ENCODE results near the gene RANGAP1. TPM values are rescaled to one million over a fixed set of nuclear protein-coding genes. Genes with fewer than 3 reads are reported as not detected.
A peak's percentile ranks its signal among the peaks of the same experiment; 100 is the strongest.
"Not testable (repeated sequence)": the region's sequence is repeated elsewhere in the genome, so short reads cannot be mapped to it uniquely, and the experiment has no call there.

Gene RANGAP1
- total and polyA plus RNA-seq, 7 donors: 26.2 to 51.8 (median 41.1) TPM

DNA sequence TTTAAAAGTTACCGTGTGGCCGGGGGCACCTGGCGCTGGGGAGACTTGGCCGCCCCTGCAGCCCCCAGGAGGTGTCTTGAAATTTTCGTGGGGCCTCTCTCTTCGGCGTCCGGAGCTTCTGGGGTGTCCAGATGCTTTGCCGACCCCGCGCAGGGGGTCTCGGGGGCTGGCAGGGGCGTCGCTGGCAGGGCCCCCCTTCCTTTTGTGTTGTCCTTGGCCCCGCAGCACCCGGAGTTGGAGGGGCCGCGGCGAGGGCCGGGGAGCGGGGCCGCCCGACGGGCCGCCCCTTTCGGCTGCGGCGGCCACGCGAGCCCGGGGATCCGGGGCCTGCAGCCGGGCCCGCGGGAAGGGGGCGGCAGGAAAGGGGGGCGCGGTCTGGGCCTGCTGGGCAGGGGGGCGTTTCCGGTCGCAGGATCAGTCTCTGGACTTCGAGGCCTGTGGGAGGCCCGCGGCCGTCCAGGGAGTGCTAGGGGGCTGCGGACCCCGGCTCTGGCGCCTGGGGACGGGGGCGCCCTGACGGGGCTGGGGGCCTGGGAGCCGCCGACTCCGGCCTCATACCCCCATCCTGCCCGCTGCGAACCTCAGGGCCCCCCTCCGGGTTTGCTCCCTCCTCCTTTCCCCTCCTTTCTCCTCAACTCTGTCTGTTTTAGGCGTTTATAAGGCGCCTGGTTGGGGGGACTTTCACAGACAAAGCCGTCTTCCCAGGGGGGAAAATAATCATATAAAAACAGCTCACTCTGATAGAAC lies 16.2 kb upstream of the RANGAP1 start:
- Histone ChIP-seq H3K4me1 (peaks cover 29% of the 10 kb centered on the region), H3K27ac (peak overlapping the region; percentile 86), H3K36me3 (ENCODE audit: insufficient read depth in 1 of 2, low read depth in 1 of 2) (peaks cover 0 to 5% of the 10 kb centered on the region in 2 donors), H3K4me3 (peak overlapping the region; percentile 100), H3K9me3 (no peaks in the 10 kb centered on the region), H3K27me3 (ENCODE audit: insufficient read depth in 3 of 3, low read length in 2 of 3) (no peaks in the 10 kb centered on the region)
- intact Hi-C loops (cut with DNase I): no loop called here
- ATAC-seq: peak; percentile 2 to 23 (median 15)
- DNase-seq: no peak
- TF ChIP-seq, protein P1, sequence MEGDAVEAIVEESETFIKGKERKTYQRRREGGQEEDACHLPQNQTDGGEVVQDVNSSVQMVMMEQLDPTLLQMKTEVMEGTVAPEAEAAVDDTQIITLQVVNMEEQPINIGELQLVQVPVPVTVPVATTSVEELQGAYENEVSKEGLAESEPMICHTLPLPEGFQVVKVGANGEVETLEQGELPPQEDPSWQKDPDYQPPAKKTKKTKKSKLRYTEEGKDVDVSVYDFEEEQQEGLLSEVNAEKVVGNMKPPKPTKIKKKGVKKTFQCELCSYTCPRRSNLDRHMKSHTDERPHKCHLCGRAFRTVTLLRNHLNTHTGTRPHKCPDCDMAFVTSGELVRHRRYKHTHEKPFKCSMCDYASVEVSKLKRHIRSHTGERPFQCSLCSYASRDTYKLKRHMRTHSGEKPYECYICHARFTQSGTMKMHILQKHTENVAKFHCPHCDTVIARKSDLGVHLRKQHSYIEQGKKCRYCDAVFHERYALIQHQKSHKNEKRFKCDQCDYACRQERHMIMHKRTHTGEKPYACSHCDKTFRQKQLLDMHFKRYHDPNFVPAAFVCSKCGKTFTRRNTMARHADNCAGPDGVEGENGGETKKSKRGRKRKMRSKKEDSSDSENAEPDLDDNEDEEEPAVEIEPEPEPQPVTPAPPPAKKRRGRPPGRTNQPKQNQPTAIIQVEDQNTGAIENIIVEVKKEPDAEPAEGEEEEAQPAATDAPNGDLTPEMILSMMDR (IDR thresholded peaks at IDR 0.05): no peak
- 1 to 2% (median 1%) methylated on average over 26 to 60 of the region's 60 CpGs for WGBS, 3 donors

DNA sequence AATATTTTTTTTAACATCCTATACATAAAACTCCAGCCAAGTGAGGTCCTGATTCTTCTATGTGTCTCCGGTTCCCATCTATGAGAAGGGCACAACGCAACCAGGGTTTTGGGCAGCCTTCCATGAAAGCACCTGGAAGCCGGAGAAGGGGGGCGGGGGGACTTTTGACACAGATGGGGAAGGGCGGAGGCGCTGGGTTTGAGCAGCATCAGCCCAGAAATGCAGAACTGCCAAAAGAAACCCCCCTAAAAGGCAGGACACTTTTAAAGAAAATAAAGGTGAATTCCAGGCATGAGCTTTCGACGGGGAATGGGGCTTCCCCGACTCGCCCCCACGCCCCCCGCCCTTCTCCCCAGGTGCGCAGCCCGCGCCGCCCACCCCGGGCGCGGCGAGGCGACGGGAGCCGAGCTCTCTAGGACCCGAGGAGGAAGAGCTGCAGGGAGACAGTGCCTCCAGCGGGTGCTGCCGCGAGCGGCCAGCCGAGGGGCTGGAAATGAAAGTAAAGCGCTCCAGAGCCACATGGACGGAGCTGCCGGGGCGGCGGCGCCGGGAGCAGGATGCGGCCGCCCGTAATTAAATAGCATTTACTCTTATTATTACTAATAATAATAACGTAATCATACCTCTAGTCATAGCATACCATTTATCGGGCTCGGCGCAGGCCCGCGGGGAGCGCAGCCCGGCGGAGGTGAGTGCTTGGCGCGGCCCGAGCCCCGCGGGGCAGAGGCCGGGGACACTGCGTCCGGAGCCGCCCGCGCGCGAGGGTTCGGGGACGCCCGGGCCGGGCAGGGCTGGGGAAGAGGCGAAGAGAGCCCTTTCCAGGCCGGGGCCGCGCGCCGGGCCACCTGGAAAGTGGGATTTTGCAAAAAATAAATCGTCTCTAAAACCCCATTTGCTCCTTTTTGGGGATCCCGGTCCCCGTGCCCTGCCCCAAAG lies 15.4 kb upstream of the RANGAP1 start, which contains the start of gene ZC3H7B:
Gene ZC3H7B (plus strand): TSS at position 441 of the 936 bp plus-strand sequence. CDS start 19,136 bp downstream, outside the sequence.
- no peaks in the 10 kb centered on the region for H3K9me3 ChIP-seq
- peak within 1 kb of the TSS; percentile 100 for H3K4me3 ChIP-seq
- ATAC-seq (peak; percentile 92 to 95 (median 94)), DNase-seq (peak; percentile 80 to 90)
- TF ChIP-seq, protein P1 (IDR thresholded peaks at IDR 0.05): peak; percentile 57
- intact Hi-C loops (cut with DNase I): loop anchor here in 1 of 2 donors (1.0 kb wide), 1 partner anchor 13 kb away; no protein-coding TSS in a partner anchor
- no peaks in the 10 kb centered on the region for H3K27me3 ChIP-seq (ENCODE audit: insufficient read depth in 3 of 3, low read length in 2 of 3)
- H3K4me1 ChIP-seq: peaks cover 23% of the 10 kb centered on the region
- H3K36me3 ChIP-seq (ENCODE audit: insufficient read depth in 1 of 2, low read depth in 1 of 2): peaks cover 0 to 5% of the 10 kb centered on the region in 2 donors
- H3K27ac ChIP-seq: peak within 1 kb of the TSS; percentile 86
- 0% methylated on average over 56 to 74 of the region's 74 CpGs for WGBS, 3 donors

DNA sequence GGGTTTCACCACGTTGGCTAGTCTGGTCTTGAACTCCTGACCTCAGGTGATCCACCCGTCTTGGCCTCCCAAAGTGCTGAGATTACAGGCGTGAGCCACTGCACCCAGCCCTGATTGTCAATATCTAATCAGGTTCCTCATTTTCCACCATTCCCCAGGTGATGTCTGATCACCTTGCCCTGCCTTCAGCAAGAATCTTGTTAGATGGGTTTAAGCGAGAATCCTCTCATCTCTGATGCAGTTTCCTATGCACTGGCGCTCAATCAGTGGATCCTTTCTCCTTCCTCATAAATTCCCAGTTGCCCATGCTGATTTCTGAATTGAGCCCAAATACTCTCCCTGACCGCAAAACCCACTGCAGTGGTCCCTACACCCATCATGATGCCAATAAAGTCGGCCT lies 14.7 kb upstream of the RANGAP1 start:
- peak overlapping the region; percentile 100 for H3K4me3 ChIP-seq
- no peak for DNase-seq
- no peaks in the 10 kb centered on the region for H3K27me3 ChIP-seq (ENCODE audit: insufficient read depth in 3 of 3, low read length in 2 of 3)
- H3K36me3 ChIP-seq (ENCODE audit: insufficient read depth in 1 of 2, low read depth in 1 of 2): peaks cover 0 to 5% of the 10 kb centered on the region in 2 donors
- ATAC-seq: no peak
- intact Hi-C loops (cut with DNase I): loop anchor here in 1 of 2 donors (1.0 kb wide), 1 partner anchor 12 kb away; no protein-coding TSS in a partner anchor
- WGBS, 3 donors: 43 to 51% (median 47%) methylated on average over 7 of the region's 7 CpGs
- peaks cover 16% of the 10 kb centered on the region for H3K4me1 ChIP-seq
- H3K9me3 ChIP-seq: no peaks in the 10 kb centered on the region
- peak overlapping the region; percentile 86 for H3K27ac ChIP-seq
- TF ChIP-seq, protein P1 (IDR thresholded peaks at IDR 0.05): no peak

DNA sequence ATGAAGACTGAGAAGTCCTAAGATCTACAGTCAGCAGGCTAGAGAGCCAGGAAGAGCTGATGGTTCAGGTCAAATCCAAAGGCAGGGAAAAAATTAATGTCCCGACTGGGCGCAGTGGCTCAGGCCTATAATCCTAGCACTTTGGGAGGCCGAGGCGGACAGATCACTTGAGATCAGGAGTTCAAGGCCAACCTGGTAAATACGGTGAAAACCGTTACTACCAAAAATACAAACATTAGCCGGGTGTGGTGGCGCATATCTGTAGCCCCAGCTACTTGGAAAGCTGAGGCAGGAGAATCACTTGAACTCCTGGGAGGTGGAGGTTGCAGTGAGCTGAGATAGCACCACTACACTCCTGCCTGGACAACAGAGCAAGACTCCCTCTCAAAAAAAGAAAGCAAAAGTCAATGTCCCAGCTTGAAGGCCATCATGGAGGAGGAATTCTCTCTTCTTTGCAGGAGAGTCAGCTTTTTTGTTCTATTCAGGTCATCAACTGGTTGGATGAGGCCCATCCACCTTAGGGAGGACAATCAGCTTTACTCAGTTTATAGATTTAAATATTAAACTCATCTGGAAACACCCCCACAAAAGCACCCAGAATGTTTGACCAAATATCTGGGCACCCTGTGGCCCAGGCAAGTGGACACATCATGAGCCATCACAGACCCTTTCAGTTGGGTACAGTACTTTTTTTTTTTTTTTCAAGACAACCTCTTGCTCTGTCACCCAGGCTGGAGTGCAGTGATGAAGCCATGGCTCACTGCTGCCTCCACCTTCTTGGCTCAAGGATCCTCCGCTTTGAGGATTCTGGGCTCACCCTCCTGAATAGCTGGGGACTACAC lies 11.1 kb upstream of the RANGAP1 start:
- H3K36me3 ChIP-seq (ENCODE audit: insufficient read depth in 1 of 2, low read depth in 1 of 2): no peaks in the 10 kb centered on the region
- no peaks in the 10 kb centered on the region for H3K27me3 ChIP-seq (ENCODE audit: insufficient read depth in 3 of 3, low read length in 2 of 3)
- ATAC-seq (no peak), DNase-seq (no peak)
- H3K4me3 ChIP-seq: no peak overlapping the region
- TF ChIP-seq, protein P1 (IDR thresholded peaks at IDR 0.05): no peak
- WGBS, 3 donors: 91 to 97% (median 91%) methylated on average over 9 of the region's 9 CpGs
- H3K4me1 ChIP-seq: peaks cover 3% of the 10 kb centered on the region
- intact Hi-C loops (cut with DNase I): no loop called here
- no peaks in the 10 kb centered on the region for H3K9me3 ChIP-seq
- H3K27ac ChIP-seq: no peak overlapping the region

DNA sequence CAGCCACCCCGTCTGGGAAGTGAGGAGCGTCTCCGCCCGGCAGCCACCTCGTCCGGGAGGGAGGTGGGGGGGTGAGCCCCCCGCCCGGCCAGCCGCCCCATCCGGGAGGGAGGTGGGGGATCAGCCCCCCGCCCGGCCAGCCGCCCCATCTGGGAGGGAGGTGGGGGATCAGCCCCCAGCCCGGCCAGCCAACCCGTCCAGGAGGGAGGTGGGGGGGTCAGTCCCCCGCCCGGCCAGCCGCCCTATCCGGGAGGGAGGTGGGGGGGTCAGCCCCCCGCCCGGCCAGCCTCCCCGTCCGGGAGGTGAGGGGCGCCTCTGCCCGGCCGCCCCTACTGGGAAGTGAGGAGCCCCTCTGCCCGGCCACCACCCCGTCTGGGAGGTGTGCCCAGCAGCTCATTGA lies 8.8 kb upstream of the RANGAP1 start:
- H3K4me3 ChIP-seq; H3K27me3 ChIP-seq (ENCODE audit: insufficient read depth in 3 of 3, low read length in 2 of 3); intact Hi-C loops (cut with DNase I); H3K4me1 ChIP-seq; DNase-seq; H3K36me3 ChIP-seq (ENCODE audit: insufficient read depth in 1 of 2, low read depth in 1 of 2); ATAC-seq; H3K9me3 ChIP-seq; H3K27ac ChIP-seq: not testable (repeated sequence)
- 85 to 92% (median 88%) methylated on average over 8 to 20 of the region's 28 CpGs for WGBS, 3 donors
